A204.1 (cell line): Measurements from ENCODE around the gene MIEF2.

Experiments
- FAIRE-seq: peaks from 2 replicates; lab custom pipeline; 2012; peaks lifted over from hg19 to GRCh38; lab: Jason Lieb, UNC

Gene MIEF2

GRCh38 chr17:18256776-18257175, 3.7 kb upstream of the MIEF2 start:
- no peak for FAIRE-seq

GRCh38 chr17:18257268-18257981, 3.0 kb upstream of the MIEF2 start:
- FAIRE-seq: no peak

GRCh38 chr17:18257982-18258355, 2.5 kb upstream of the MIEF2 start:
- FAIRE-seq: no peak

GRCh38 chr17:18258356-18259038, 2.0 kb upstream of the MIEF2 start, which contains the start of gene FLII:
Gene FLII, minus strand, starts transcription at chr17:18258738. Its CDS starts 48 bp downstream, at chr17:18258690.
- no peak for FAIRE-seq

GRCh38 chr17:18259621-18260331, 686 bp upstream of the MIEF2 start:
- no peak for FAIRE-seq

GRCh38 chr17:18261146-18261515, 669 bp downstream of the MIEF2 start:
- FAIRE-seq: no peak

- FAIRE-seq: no peak
These were observed 1.2 kb downstream of the MIEF2 start for GRCh38 chr17:18261659-18262058.

GRCh38 chr17:18262111-18262510, 1.6 kb downstream of the MIEF2 start:
- no peak for FAIRE-seq

- no peak for FAIRE-seq
These were observed 2.2 kb downstream of the MIEF2 start for GRCh38 chr17:18262641-18263040.

- no peak for FAIRE-seq
These were observed 3.6 kb downstream of the MIEF2 start for GRCh38 chr17:18263885-18264682.

- no peak for FAIRE-seq
These were observed 6.9 kb downstream of the MIEF2 start for GRCh38 chr17:18267366-18267765.

- FAIRE-seq: no peak
These were observed 7.7 kb downstream of the MIEF2 start for GRCh38 chr17:18267927-18268711.

- FAIRE-seq: no peak
These were observed 9.8 kb downstream of the MIEF2 start for GRCh38 chr17:18270046-18270931.

- FAIRE-seq: no peak
These were observed 16.6 kb downstream of the MIEF2 start for GRCh38 chr17:18277076-18277475.

- no peak for FAIRE-seq
These were observed 18.4 kb downstream of the MIEF2 start for GRCh38 chr17:18278867-18279266.

GRCh38 chr17:18280249-18280648, 19.8 kb downstream of the MIEF2 start:
- FAIRE-seq: no peak

- no peak for FAIRE-seq
These were observed 20.4 kb downstream of the MIEF2 start for GRCh38 chr17:18280766-18281371.

GRCh38 chr17:18281788-18282187, 21.3 kb downstream of the MIEF2 start:
- FAIRE-seq: no peak

- no peak for FAIRE-seq
These were observed 24.8 kb downstream of the MIEF2 start for GRCh38 chr17:18285296-18285695.
